ENCODE data around the gene TNFAIP3.

TNFAIP3 gene

GRCh38 chr6:137866200-137866913, 702 bp upstream of the TNFAIP3 start:
- DNase-seq, result no peak

- DNase-seq, result no peak
Observed at GRCh38 chr6:137867685-137868509, 838 bp downstream of the TNFAIP3 start.

- DNase-seq, result no peak
Observed at GRCh38 chr6:137868721-137869548, 1.9 kb downstream of the TNFAIP3 start.

- no peak for DNase-seq
Observed at GRCh38 chr6:137869549-137870307, 2.7 kb downstream of the TNFAIP3 start.

- DNase-seq, result no peak
Observed at GRCh38 chr6:137870308-137870644, 3.2 kb downstream of the TNFAIP3 start.

- no peak for DNase-seq
Observed at GRCh38 chr6:137870744-137871247, 3.7 kb downstream of the TNFAIP3 start.

- DNase-seq, result no peak
Observed at GRCh38 chr6:137871291-137871690, 4.2 kb downstream of the TNFAIP3 start.

GRCh38 chr6:137871831-137872454, 4.9 kb downstream of the TNFAIP3 start:
- no peak for DNase-seq

- DNase-seq, result no peak
Observed at GRCh38 chr6:137872581-137873115, 5.6 kb downstream of the TNFAIP3 start.

GRCh38 chr6:137873273-137873762, 6.3 kb downstream of the TNFAIP3 start:
- DNase-seq, result no peak

- no peak for DNase-seq
Observed at GRCh38 chr6:137874204-137875057, 7.4 kb downstream of the TNFAIP3 start.

GRCh38 chr6:137875058-137875520, 8.0 kb downstream of the TNFAIP3 start:
- no peak for DNase-seq

- DNase-seq, result no peak
Observed at GRCh38 chr6:137875606-137876005, 8.5 kb downstream of the TNFAIP3 start.

- no peak for DNase-seq
Observed at GRCh38 chr6:137876547-137876946, 9.5 kb downstream of the TNFAIP3 start.

GRCh38 chr6:137877113-137877512, 10.1 kb downstream of the TNFAIP3 start:
- DNase-seq, result no peak

- no peak for DNase-seq
Observed at GRCh38 chr6:137877606-137878005, 10.5 kb downstream of the TNFAIP3 start.

- DNase-seq, result no peak
Observed at GRCh38 chr6:137878029-137878428, 11.0 kb downstream of the TNFAIP3 start.

- no peak for DNase-seq
Observed at GRCh38 chr6:137878486-137879285, 11.6 kb downstream of the TNFAIP3 start.

GRCh38 chr6:137879299-137879698, 12.2 kb downstream of the TNFAIP3 start:
- DNase-seq, result no peak
